ENCODE results near the gene ZNF546. TPM values are rescaled to one million over a fixed set of nuclear protein-coding genes. Genes with fewer than 3 reads are reported as not detected.
A peak's percentile ranks its signal among the peaks of the same experiment; 100 is the strongest.

Gene ZNF546
- 10 to 100 TPM; 19.6 to 21.7 TPM for total RNA-seq
- polyA plus RNA-seq (ENCODE audit: insufficient read depth, low read depth, low replicate concordance) = 27.6 TPM
- long read RNA-seq, donor 1, partial matches to known transcripts = 0 of 1 reads
- long read RNA-seq, donor 1, other reads (novel, unspliced or antisense) = 0 of 1 reads
- long read RNA-seq, donor 2 = 0 reads

DNA sequence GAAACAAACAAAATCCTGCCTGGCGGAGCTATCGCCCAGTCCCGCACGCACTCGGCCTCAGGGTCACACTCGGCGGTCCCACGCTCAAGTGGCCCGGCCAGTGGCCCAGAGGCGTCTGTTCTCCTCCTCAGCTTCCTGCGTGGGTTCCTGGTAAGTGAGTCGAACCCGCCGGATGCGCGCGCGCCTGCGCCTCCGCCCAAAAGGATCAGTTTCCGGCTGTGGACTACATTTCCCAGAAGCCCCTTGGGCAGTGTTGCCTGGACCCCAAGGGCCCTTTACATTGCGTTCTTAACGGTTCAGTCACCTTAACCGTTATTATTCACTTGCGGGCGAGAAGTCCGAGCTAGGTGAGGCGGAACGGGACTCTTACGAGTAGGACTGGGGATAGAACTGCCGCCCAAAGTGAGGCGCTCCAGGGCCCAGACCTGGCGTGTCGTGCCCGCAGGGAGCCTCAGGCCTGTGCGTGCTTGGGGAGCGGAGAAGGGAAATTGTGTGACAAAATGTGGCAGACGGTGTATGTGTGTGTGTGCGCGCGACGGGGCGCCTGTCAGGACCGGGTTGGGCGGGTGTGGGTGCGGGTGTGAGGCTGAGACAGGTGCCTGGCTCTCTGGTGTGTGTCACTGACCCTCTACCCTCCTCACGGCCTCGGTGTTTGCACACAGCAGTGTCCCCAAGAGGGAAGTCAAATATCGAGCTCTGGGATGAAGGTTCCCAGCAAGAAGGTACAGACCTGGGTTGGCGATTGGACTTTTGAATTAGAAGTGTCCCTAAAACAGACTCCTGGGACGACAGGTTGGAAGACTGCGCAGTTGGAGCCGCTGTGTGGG, at the start of gene ZNF546:
ZNF546 (plus strand) TSS at position 250 of the 827 bp plus-strand sequence. CDS start 1,267 bp downstream, outside the sequence.
- intact Hi-C loops (cut with DNase I; ENCODE audit: low total_unique reads) = no loop called here
- Histone ChIP-seq H3K4me3 (peak within 1 kb of the TSS; percentile 69 to 74), H3K4me1 (peaks cover 4% of the 10 kb centered on the region), H3K27me3 (no peaks in the 10 kb centered on the region), H3K36me3 (ENCODE audit: low read depth, missing control alignments) (no peaks in the 10 kb centered on the region), H3K9me3 (no peaks in the 10 kb centered on the region), H3K27ac (peak within 1 kb of the TSS; percentile 66 to 78)
- WGBS, 2 donors = 2 to 4% methylated on average over 35 to 53 of the region's 53 CpGs
- peak; percentile 96 for DNase-seq
- TF ChIP-seq, protein P1, sequence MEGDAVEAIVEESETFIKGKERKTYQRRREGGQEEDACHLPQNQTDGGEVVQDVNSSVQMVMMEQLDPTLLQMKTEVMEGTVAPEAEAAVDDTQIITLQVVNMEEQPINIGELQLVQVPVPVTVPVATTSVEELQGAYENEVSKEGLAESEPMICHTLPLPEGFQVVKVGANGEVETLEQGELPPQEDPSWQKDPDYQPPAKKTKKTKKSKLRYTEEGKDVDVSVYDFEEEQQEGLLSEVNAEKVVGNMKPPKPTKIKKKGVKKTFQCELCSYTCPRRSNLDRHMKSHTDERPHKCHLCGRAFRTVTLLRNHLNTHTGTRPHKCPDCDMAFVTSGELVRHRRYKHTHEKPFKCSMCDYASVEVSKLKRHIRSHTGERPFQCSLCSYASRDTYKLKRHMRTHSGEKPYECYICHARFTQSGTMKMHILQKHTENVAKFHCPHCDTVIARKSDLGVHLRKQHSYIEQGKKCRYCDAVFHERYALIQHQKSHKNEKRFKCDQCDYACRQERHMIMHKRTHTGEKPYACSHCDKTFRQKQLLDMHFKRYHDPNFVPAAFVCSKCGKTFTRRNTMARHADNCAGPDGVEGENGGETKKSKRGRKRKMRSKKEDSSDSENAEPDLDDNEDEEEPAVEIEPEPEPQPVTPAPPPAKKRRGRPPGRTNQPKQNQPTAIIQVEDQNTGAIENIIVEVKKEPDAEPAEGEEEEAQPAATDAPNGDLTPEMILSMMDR (IDR thresholded peaks at IDR 0.05) = no peak
- peak; percentile 20 for TF ChIP-seq POLR2A (IDR thresholded peaks at IDR 0.05)

DNA sequence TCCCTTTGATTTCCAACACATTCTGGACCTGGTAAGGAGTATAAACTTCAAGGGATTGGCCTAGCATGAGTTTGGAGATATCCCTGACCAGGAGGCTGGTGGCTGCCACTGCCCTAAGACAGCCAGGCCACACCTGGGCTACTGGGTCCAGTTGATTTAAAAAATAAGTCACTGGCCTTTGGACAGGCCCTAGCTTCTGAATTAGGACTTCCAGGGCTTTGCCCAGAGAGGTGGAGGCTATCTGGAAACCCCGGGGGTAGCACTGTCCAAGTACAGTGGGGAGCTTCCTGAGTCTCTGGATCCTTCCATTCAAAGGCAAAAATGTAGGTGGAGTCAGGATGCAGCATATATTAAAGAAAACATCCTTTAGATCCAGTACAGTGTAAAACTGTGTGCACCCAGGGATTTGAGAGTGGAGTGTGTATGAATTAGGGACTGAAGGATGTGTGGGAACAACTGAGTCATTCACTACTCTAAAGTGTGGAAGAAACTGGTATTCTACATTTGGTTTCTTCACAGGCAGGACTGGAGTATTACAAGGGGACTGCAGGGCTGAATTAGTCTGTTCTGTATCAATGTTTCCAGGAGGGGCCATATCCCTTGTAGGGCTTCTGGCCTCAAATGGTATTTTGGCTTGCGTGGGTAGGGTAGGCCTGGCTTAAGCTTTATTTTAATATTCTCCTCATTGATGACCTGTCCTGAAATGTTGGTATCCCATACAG, 47.7 kb upstream of the ZNF546 start:
- H3K4me3 ChIP-seq = no peak overlapping the region
- no peak for DNase-seq
- no peak overlapping the region for H3K27ac ChIP-seq
- no peaks in the 10 kb centered on the region for H3K4me1 ChIP-seq
- intact Hi-C loops (cut with DNase I; ENCODE audit: low total_unique reads) = no loop called here
- H3K27me3 ChIP-seq = no peaks in the 10 kb centered on the region
- H3K9me3 ChIP-seq = no peaks in the 10 kb centered on the region
- TF ChIP-seq, protein P1 (IDR thresholded peaks at IDR 0.05) = no peak
- no peak for TF ChIP-seq POLR2A (IDR thresholded peaks at IDR 0.05)
- no peaks in the 10 kb centered on the region for H3K36me3 ChIP-seq (ENCODE audit: low read depth, missing control alignments)
- 89 to 93% methylated on average over 2 of the region's 2 CpGs for WGBS, 2 donors

DNA sequence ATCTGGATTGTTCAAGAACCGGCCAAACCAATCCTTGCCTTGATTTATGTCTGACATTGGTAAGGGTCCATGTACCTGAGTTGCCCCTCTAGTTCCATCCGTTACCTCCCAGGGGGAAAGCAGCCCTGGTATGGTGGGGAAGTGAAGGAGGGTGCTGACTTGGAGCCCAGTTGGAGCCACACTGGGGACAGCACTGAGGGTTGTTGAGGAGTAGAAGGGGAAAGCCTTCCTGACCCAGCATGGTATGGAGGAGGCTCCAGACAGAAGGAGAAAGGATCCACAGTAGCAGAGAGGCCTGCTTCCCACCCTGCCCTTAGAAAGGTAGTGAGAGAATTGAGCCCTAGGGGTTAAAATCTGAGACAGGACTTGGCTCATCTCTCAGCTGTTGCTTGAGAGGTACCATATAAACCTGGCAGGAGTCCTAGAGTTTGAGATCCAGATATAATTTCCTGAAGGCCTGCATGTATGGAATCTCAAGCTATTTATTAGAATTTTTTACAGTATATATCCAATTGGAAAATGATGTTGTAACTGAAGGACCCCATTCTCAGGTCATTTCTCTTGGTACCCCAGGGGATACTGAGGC, 45.7 kb upstream of the ZNF546 start:
- H3K27ac ChIP-seq = no peak overlapping the region
- DNase-seq = no peak
- H3K27me3 ChIP-seq = no peaks in the 10 kb centered on the region
- 85 to 90% methylated on average over 2 of the region's 2 CpGs for WGBS, 2 donors
- intact Hi-C loops (cut with DNase I; ENCODE audit: low total_unique reads) = no loop called here
- H3K4me1 ChIP-seq = no peaks in the 10 kb centered on the region
- no peaks in the 10 kb centered on the region for H3K36me3 ChIP-seq (ENCODE audit: low read depth, missing control alignments)
- H3K4me3 ChIP-seq = no peak overlapping the region
- no peak for TF ChIP-seq POLR2A (IDR thresholded peaks at IDR 0.05)
- TF ChIP-seq, protein P1 (IDR thresholded peaks at IDR 0.05) = no peak
- H3K9me3 ChIP-seq = no peaks in the 10 kb centered on the region

DNA sequence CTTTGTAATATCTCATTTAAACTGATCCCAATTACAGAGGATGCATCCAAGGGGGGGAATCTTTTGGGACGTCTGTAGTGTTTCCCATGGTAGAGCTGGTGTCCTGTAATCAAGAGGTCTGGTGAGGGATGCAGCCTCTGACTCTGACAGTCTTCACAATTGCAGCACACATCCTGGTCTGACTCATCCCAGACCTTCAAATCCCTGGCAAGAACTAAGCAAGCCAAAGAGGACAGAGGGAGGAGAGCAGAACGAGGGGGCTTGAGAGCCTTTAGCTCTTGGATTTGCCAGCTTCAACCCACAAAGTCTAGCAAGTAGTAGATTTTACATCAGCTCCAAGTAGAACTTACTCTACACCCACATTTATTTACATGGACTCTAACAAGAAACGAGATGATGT, 45.2 kb upstream of the ZNF546 start:
- no peaks in the 10 kb centered on the region for H3K9me3 ChIP-seq
- no peaks in the 10 kb centered on the region for H3K27me3 ChIP-seq
- H3K27ac ChIP-seq = no peak overlapping the region
- no peak for DNase-seq
- TF ChIP-seq POLR2A (IDR thresholded peaks at IDR 0.05) = no peak
- TF ChIP-seq, protein P1 (IDR thresholded peaks at IDR 0.05) = no peak
- no peak overlapping the region for H3K4me3 ChIP-seq
- intact Hi-C loops (cut with DNase I; ENCODE audit: low total_unique reads) = no loop called here
- H3K36me3 ChIP-seq (ENCODE audit: low read depth, missing control alignments) = no peaks in the 10 kb centered on the region
- WGBS, 2 donors = 68 to 84% methylated on average over 3 of the region's 3 CpGs
- no peaks in the 10 kb centered on the region for H3K4me1 ChIP-seq
